Uterus (tissue), 2 donors: ENCODE measurements around the gene NCR2.

Experiments
- POLR2A ChIP-seq, 2 donors: fragments of 450-650 bp; IDR thresholded peaks; one replicate each; pipeline ENCODE4 v1.6.1; 2016; ENCODE audit warnings: antibody characterized with exemption in 2 of 2, mild to moderate bottlenecking in 1 of 2, moderate library complexity in 1 of 2
- TF ChIP-seq, protein P1 (sequence below), 4 experiments: fragments of 200-600 bp in 2 of 4; fragments of 450-650 bp in 2 of 4; sonication (generic) in 2 of 4; IDR thresholded peaks; one replicate each; pipeline ENCODE4 v1.5.1; 2016 to 2019; ENCODE audit warnings: antibody characterized with exemption in 4 of 4, mild to moderate bottlenecking in 2 of 4, moderate library complexity in 1 of 4

DNA sequence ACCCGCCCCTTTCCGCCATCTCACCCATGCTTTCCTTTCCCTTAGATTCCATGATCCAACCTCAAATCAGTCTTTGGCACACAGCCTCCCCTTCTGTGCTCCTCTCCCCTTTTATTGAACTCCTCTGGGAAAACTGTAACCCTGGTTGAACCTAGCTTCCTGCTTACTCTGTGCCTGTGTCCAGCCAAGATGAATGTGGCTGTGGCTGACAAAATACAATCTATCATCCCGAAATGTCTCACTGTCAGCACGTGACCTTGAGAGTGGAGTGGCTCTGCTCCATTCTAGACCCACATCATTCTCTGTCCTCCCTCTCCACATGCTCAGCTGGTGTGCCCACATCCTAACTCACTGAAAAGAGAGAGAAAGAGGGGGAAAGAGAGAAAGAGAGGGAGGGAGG is 11.0 kb downstream of the NCR2 start:
- TF ChIP-seq, protein P1, sequence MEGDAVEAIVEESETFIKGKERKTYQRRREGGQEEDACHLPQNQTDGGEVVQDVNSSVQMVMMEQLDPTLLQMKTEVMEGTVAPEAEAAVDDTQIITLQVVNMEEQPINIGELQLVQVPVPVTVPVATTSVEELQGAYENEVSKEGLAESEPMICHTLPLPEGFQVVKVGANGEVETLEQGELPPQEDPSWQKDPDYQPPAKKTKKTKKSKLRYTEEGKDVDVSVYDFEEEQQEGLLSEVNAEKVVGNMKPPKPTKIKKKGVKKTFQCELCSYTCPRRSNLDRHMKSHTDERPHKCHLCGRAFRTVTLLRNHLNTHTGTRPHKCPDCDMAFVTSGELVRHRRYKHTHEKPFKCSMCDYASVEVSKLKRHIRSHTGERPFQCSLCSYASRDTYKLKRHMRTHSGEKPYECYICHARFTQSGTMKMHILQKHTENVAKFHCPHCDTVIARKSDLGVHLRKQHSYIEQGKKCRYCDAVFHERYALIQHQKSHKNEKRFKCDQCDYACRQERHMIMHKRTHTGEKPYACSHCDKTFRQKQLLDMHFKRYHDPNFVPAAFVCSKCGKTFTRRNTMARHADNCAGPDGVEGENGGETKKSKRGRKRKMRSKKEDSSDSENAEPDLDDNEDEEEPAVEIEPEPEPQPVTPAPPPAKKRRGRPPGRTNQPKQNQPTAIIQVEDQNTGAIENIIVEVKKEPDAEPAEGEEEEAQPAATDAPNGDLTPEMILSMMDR (IDR thresholded peaks at IDR 0.05): no peak
- TF ChIP-seq POLR2A (IDR thresholded peaks at IDR 0.05): no peak
